ENCODE results near the gene CFI.

GRCh38 chr4:109818268-109818667 is 16.5 kb upstream of the CFI start:
- TF ChIP-seq CTCF (IDR thresholded peaks at IDR 0.05): no peak
- TF ChIP-seq POLR2A (IDR thresholded peaks at IDR 0.05): no peak
